Fibroblast of villous mesenchyme (primary cell): ENCODE data around the gene ARF3. TPM values are rescaled to one million over a fixed set of nuclear protein-coding genes. Genes with fewer than 3 reads are reported as not detected.

Source experiments
- DNase-seq: peaks from one replicate; pipeline ENCODE4 v3.0.0-alpha.2; 2010; ENCODE audit warnings: low read depth
- H3K4me3 ChIP-seq: 2 replicates; pipeline ENCODE4 v1.5.1; 2011; ENCODE audit warnings: low read depth, mild to moderate bottlenecking, low read length
- CTCF ChIP-seq: IDR thresholded peaks from 2 replicates; pipeline ENCODE4 v1.5.1; 2012; ENCODE audit warnings: low read depth, mild to moderate bottlenecking, low read length; ENCODE audit not compliant: insufficient read depth
- total RNA-seq: library from RNA; depleted of rRNA; stranded (reverse); fragments of >200 nt; gene quantifications from 2 replicates; pipeline ENCODE4 v1.2.3, GENCODE V29; 2012

Gene ARF3
- total RNA-seq, 1 donor = 68.2 TPM

DNA sequence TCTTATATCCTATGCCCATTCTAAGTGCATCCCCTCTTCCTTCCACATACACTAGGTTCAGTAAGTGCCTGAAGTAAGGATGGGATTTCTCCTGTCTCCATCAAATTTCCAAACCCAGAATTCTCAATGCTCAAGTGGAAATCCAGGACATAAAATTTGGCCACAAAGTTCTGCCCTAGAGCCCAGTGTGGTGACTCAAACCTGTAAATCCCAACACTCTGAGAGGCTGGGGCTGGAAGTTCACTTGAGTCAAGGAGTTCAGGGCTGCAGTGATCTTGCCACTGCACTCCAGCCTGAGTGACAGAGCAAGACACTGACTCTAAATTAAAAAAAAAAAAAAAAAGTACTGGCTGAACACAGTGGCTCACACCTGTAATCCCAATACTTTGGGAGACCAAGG, 4.5 kb upstream of the ARF3 start:
- no peak for DNase-seq
- no peak overlapping the region for H3K4me3 ChIP-seq
- no peak for TF ChIP-seq CTCF

- no peak overlapping the region for H3K4me3 ChIP-seq
- no peak for DNase-seq
- no peak for TF ChIP-seq CTCF
These were observed 4.0 kb upstream of the ARF3 start for GRCh38 chr12:48961331-48961730.

DNA sequence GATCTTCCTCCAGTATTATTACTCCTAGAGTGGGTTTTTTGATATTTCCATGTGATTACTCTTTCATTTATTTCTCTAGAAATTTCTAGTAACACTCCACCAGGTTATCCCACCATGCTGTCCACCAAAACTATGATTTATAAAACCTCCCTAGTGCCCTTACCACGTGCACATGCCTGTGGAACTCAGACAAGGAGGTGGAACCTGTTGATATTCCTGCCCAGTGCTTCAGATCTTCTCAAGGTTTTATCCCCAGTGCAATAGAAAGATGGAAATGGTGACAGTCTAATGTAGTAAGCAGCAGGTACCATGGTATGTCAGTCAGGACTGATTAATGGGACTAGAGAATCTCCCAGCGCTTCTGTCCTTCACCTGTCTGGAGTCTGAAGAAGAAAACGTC, 3.5 kb upstream of the ARF3 start:
- no peak for DNase-seq
- no peak overlapping the region for H3K4me3 ChIP-seq
- TF ChIP-seq CTCF = no peak

GRCh38 chr12:48958049-48958388, 732 bp upstream of the ARF3 start:
- DNase-seq = no peak
- TF ChIP-seq CTCF = no peak
- peak overlapping the region; percentile 99 for H3K4me3 ChIP-seq

DNA sequence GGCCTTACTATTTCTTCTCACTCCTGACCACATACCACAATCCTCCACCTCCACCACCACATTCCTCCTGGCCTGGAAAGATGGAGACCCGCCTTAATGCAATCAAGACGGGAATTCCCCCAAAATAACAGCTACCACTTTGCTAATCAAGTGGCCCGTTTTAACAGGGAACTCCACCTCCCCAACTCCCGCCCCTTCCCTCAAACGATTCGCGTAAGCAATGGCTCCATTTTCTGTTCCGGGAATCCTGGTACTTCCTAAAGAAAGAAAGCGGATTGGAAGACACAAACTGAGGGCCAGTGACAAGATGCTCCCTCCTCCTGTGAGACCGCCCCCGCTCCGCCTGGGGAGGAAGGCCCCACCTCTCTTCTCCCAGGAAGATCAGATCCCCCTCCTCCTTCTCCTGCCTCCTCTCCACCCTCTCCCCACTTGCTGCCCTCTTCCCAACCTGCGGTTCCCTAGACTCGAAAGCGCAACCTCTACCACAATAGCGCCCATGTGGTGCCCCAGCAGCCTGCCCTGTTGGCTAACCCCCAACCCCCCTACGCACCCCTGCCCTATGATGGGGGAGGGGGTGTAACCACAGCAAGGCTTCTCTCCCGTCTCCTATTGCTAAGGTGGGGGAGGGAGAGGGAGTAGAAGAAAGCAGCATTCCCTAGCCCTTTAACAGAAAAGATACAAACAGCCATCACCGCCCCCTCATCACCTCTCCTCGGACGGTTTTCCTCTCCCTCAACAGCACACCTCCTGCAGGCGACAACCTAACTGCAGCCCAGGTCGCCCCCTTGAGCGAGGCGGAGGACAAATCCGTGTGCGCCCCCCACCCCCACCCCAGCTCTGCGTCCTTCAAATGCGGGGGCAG, 777 bp downstream of the ARF3 start:
- TF ChIP-seq CTCF = no peak
- peak overlapping the region; percentile 99 for H3K4me3 ChIP-seq
- DNase-seq = peak; percentile 98

GRCh38 chr12:48954841-48955501, 2.3 kb downstream of the ARF3 start:
- no peak for DNase-seq
- no peak overlapping the region for H3K4me3 ChIP-seq
- no peak for TF ChIP-seq CTCF

GRCh38 chr12:48954061-48954460, 3.2 kb downstream of the ARF3 start:
- no peak overlapping the region for H3K4me3 ChIP-seq
- no peak for TF ChIP-seq CTCF
- DNase-seq = no peak
